ENCODE results near the gene AUTS2. TPM values are rescaled to one million over a fixed set of nuclear protein-coding genes. Genes with fewer than 3 reads are reported as not detected.
A peak's percentile ranks its signal among the peaks of the same experiment; 100 is the strongest.

Gene AUTS2
- total RNA-seq, 1 donor from 2014 or later: 5.3 TPM

DNA sequence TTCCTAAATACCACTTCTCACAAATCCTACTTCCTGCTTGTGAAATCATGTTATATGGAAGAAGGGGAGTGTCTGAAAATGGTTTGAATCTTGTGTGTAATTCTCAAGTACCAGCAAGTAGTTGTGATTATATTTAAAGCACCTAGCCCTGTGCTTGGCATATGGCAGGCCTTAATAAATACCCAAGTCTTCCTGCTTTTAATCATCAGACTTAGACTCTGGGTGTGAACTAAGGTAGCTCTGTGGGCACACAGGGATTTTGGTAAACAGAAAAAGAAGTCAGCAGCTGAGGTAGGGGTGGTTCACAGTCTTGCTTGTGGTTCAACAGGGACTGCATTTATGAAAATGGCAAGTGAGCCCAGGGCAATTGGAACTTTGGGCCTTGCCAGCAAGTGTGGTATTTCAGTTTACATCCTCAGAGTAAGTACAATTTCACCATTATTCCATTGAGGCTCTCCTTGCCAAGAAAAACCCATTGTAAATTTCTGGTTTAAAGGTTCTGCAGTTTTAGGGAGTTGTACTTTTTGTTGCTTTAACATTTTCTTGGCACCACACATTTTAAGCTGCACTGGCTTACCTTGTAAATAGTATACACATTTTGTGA is 215.5 kb downstream of the AUTS2 start:
- DNase-seq (ENCODE audit: missing footprints) (no peak), ATAC-seq (no peak)
- intact Hi-C loops (cut with DNase I): no loop called here

DNA sequence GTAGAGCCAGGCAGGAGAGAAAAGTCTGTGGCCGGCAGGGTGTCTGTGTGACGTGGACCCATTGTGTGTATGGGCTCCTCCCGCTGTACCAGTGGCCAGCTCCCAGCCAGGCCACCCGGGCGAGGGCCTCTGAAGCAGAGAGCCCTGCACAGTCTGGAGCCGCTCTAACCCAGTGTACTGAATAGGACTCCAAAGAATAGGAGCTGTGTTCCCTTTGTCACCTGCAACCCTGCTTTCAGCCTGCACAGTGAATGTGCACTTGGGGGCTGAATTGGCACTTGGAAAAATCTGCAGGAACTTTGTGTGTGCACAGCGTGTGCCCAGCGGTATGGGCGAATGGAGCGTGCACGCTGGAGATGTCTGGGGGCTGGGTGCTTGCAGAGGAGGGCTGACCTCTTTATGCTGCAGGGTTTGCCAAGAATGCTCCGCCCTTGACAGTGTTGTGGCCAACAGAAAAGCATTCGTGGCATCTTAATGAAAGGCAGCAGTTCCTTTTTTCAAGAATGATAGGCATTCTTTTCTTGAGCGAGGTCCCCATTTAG is 216.2 kb downstream of the AUTS2 start:
- intact Hi-C loops (cut with DNase I): no loop called here
- peak; percentile 88 for ATAC-seq
- no peak for DNase-seq (ENCODE audit: missing footprints)

DNA sequence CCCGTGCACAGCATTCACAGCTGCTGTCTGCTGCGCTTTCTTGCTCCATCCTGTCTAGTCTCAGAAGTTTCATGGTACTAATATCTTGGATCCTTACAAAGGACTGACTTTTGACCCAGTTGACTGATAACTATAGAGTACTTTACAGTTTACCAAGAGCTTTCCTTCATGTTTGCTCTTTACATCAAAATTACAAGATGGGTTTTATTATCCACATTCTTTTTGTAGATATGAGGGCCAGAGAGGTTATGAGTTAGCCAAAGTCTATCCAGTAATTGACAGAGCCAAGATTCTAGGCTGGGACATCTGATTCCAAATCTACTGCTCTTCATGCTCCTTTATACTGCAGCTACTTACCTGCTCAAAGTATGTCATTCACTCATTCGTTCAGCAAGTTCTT is 218.2 kb downstream of the AUTS2 start:
- DNase-seq (ENCODE audit: missing footprints): no peak
- intact Hi-C loops (cut with DNase I): loop anchor here (5.0 kb wide), 1 partner anchor 219 kb away; the partner anchor contains the start of gene AUTS2

DNA sequence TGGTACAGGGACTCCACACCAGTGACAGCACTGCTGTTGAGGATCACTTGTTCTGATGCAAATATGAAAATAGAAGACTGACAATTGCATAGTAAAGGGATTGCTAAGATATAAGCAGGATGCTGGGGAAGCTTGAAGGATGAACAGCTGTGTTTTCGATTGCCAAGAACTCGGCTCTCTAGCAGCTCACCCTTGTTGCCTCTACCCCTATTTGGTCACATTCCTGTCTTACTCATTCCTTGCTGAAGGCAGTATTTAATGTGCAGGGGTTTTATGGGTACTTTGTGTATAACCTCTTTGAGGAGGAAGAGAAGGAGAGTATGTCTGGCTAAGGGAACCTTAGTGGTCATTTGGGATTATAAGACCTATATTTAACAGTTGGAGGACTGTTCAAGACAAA is 218.8 kb downstream of the AUTS2 start:
- intact Hi-C loops (cut with DNase I): loop anchor here (5.0 kb wide), 1 partner anchor 220 kb away; the partner anchor contains the start of gene AUTS2

More for the DNA sequence above, 218.2 kb downstream of the AUTS2 start:
- no peak for ATAC-seq

DNA sequence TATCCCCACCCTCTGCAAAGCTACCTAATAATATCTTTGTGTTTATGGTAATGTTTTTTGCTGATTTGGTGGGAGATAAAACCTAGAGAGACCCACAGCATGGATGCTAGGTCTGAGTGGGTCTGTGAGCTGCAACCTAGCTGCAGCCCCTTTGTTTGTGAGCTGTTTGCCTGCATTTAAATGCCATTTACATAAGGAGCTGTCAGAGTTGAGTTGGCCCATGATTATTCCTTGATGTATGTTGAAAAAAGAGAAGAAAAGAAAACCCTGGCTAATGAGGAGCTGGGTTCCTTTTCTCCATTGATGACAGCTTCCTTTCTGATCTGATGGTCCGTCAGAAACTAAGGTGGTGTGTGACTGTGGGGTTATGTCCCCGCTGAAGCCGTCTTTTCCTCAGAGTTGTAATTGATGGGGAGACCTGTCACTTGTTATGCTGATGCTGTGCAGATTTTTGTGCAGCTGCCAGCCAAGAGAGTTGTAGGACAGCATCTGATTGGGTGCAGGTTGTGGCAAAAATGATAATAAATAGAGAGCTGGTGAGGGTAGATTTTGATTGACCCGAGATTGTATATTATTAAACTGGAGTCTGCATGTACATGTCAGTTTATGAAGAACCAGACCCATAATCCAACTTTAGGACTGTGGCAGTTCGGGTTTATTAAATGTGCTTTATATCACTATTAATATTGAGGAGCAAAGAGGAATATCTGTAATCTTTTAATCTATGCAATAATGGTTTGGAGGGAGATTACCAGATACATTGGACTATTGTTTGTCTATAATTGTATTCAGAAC is 219.8 kb downstream of the AUTS2 start:
- no peak for ATAC-seq
- no peak for DNase-seq (ENCODE audit: missing footprints)
- intact Hi-C loops (cut with DNase I): loop anchor here (5.0 kb wide), 1 partner anchor 221 kb away; the partner anchor contains the start of gene AUTS2

More for the DNA sequence above, 218.8 kb downstream of the AUTS2 start:
- ATAC-seq (no peak), DNase-seq (ENCODE audit: missing footprints) (no peak)

DNA sequence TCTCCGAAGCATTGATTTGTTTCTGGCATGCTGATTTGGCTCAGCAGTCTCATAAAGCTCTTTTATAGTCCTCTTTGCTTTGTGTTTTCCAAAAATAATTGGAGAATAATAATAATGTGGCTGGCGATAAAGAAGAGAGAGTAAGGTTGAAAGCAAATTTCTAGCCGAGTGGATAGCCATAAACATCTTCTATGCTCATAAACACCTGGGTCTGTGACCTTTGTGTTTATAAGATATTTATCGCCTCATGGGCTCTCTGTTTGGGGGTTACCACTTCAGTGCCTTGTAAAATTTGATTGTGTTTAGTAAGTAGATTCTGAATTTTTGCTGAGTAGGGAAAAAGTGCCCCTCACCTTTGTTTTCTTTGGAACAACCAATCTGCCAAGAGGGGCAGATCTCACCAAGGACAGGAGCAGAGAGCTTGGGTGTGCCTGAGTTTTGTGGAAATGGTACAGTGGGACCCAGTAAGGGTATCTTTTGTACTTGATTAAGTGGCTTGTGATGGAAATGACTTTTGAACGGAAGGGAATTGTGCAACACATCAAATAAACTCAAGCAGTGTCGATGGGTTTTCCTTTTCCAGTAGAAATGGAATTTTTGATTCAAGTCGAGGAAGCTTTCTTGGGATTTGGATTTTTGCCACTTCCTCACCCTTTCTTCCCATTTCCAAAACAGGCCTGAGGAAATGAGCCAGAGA is 220.5 kb downstream of the AUTS2 start:
- ATAC-seq (no peak), DNase-seq (ENCODE audit: missing footprints) (no peak)
- intact Hi-C loops (cut with DNase I): loop anchor here (5.0 kb wide), 1 partner anchor 221 kb away; the partner anchor contains the start of gene AUTS2

DNA sequence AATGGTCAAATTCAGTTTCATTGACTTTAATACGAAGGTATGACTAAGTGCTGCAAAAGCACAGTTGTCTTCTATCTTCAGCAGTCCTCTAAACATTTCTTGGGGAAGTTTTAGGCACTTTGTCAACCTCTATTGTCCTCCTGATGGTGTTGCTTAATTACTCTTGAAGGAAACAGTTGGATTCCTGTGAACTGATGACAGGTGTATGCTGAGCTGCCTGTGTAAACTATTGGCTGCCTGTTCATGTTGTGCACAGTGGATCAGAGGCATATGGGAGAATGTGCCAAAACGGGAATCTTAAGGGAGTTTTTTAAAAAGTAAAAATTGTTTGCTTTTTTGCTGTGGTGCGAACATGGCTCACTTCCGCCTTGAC is 221.0 kb downstream of the AUTS2 start:
- no peak for ATAC-seq
- intact Hi-C loops (cut with DNase I): loop anchor here (5.0 kb wide), 1 partner anchor 222 kb away; the partner anchor contains the start of gene AUTS2
- no peak for DNase-seq (ENCODE audit: missing footprints)

DNA sequence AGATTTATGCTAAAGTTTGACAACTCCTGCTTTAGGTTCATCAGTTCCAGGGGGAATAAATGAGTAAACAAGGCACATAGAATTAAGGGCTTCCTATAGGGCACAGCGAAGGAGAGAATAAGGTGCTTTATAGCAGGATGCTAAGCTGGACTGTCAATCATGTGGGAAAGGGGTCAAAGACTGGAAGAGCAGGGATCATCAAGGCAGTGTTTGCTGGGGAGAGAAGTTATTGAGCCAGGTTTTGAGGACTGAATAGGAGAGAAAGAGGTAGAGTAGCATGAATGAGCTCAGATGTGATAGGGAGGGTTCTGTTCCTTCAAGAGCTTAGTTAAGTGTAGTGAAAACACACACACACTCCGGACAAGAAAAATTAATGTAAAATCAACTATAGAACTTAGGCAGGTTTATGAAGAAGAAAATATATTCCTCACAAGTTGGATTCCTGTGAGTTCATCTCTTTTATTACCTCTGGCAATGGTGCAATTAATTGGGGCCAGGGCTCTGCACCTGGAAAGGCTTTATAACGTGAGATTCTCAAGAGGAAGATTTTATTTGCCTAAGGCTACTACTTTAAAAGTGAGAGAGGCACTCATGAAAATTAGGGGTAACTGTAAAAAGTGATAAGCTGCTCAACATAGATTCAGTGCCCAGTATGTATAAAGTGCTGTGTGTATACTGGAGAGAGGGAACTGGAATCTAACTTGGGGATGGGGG is 222.4 kb downstream of the AUTS2 start:
- no peak for DNase-seq (ENCODE audit: missing footprints)
- no peak for ATAC-seq
- intact Hi-C loops (cut with DNase I): no loop called here

DNA sequence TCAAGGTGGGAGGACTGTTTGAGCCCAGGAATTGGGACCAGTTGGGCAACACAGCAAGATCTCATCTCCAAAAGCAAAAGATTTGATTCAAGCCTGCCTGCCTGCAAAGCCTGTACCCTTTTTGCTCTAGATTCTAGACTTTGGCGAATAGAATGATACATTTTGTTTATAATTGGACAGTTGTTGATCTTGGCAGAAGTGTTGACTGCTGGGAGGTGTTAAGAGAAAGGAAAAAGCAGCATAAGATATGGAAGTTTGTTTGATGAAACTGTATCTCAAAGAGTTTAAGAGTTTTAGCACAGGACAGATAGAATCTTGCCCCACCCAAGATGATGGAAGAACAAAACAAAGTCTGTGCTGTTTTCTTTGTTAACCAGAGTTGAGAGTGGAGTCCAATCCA is 224.1 kb downstream of the AUTS2 start:
- DNase-seq (ENCODE audit: missing footprints) (no peak), ATAC-seq (no peak)
- intact Hi-C loops (cut with DNase I): no loop called here

DNA sequence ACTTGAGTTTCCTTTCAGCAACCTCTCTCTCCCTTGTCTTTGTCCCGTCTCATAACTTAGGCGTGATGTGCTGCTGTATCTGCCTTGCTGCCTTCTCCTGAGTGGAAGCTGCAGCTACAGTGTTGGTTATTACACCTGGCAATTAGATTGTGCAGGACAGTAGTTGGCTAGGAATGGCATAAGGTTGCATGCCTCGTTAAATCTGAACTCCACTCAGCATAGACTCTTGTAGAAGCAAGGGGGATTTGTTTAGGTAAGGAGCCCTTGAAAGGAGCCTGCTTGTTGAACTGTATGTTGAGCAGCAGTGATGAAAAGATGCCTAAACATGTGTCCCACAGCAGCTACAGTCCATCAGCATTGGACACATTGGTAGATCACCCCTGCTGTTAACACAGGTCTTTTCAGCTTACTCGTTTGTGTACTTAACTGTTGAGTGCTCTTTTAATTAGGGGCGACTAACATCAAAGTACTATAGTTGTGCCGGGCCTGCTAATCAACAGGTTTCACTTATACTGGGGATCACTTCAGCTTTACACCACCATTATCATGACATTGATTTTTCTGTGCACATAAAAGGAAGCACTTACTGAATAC is 225.0 kb downstream of the AUTS2 start:
- ATAC-seq: no peak
- intact Hi-C loops (cut with DNase I): no loop called here
- no peak for DNase-seq (ENCODE audit: missing footprints)

DNA sequence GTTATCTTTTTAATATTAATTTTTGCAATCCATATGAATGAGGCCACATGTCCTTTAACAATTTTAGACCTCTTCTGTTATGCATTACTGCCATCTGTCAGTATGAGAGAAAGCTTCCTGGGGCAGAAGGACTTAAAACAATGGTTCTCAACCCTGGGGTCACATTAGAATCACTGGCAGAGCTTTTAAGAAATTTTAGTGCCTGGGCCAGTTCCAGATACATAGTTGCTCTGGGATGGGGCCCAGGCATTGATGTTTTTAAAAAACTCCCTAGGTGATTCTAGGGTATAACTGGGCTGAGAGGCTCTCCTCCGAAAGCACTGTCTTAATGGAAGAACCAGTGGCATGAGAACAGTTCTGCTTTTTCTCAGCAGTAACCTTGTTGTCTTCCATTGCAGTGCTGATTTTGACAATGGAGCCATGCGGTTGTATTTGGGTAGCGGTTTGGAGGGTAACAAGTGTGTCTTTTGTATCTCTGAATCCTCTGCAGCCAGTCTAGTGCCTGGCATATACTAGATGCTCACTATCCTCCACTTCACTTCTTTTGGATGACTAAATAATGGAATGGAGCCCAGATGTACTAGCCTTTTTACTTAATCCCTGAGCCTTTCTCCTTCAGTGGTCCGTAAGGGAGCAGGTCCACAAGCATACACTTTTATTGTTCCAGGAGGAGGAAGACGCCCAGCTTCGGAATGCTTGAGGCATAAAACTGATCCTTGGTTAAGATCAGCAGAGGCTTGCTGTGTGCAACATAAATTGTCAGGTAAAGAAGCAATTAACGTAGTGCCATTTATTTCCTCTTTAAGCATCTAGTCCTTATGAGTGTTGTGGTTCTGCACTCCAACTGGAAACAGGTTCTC is 227.1 kb downstream of the AUTS2 start:
- intact Hi-C loops (cut with DNase I): no loop called here
- no peak for DNase-seq (ENCODE audit: missing footprints)
- peak; percentile 52 for ATAC-seq

DNA sequence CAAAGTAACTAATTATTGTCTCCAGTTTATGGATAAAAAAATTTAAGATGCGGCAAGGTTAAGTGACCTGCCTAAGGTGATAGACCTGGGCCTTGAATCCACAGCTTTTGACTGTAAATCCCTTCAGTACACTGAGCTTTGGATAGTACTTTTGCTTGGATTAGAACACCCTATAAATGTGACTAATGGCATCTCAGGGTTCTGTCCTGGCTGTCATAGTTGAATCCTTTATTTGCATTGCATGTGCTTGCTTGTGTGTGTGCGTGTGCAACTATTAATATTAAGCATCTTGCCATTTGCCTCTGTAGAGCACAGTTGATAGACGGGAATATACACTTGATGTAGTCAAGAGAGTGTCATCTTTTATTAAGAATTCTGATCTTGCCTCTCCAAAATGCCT is 228.0 kb downstream of the AUTS2 start:
- DNase-seq (ENCODE audit: missing footprints) (no peak), ATAC-seq (no peak)
- intact Hi-C loops (cut with DNase I): no loop called here

DNA sequence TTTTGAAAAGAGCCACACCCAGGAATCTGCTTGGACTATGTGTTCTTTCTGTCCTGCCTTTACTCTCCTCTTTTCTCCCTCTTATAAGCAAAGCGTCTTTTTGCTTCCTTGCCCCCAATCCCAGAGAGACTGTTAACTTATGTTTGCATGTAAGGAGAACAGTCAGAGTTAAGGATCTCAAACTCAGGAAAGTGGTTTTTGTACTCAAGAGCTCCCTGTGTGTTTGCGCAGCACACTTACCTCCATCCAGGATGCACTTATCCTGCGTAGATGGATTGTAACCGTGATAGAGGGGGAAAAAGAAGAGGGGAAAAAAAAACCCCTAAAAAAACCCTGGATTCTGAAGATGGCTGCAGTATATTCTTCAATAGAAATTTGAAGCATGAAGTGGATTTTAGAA is 228.9 kb downstream of the AUTS2 start:
- intact Hi-C loops (cut with DNase I): no loop called here
- ATAC-seq: no peak

DNA sequence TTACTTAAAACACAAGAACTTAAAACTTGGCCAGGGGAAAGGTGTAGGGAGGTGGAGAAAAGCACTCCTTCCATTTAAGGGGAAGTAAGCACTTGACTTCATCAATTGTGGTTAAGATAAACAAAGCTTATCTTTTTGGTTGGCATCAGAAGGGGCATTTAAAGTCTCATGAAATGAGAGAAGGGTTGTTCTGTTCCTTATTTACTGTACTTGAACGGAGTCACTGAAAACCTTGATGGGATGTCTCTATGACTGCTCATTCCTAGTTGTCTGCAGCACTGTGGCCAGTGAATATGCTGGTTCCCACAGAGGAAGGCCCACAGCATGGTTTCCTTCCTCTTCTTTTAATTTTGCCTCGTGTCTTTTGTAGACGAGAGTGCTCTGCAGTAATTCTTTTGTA is 229.3 kb downstream of the AUTS2 start:
- intact Hi-C loops (cut with DNase I): no loop called here

More for the DNA sequence above, 228.9 kb downstream of the AUTS2 start:
- no peak for DNase-seq (ENCODE audit: missing footprints)

DNA sequence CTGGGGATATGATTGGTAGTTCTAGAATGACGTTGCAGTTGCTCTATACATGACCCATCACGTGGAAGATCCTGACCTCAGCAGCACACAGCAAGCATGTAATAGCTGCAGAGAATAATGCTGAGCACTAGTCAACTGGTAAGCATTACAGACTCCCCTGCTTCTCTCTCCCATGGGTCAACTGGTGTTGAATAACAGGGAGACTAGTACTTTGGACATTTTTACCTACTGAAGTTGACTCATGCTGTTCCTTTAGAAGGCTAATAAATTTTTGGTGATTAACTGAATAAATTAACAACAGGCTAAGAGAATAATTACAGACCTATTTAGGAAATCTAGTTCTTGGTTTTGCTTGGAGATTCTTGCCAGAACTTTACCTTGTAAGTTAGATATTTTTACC is 234.1 kb downstream of the AUTS2 start:
- ATAC-seq (no peak), DNase-seq (ENCODE audit: missing footprints) (no peak)
- intact Hi-C loops (cut with DNase I): no loop called here

More for the DNA sequence above, 229.3 kb downstream of the AUTS2 start:
- ATAC-seq: no peak
- no peak for DNase-seq (ENCODE audit: missing footprints)

DNA sequence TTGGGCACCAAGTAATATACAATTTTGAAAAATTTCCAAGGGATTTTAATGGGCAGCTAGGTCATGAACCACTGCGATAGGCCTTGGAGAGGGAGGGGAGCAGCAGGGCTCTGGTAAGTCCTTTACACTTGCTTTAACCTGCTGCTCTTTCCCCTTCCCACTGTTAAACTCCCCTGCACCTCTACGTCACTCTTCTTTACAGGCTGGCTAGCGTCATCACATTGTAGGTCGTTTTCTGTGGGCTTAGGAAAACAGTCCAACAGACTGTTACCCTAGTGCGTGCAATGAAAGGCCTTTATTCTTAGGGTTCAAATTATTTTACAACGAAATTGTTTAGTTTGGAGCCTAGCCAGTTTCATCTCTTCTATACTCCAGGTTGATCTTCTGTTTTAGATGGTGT is 235.7 kb downstream of the AUTS2 start:
- DNase-seq (ENCODE audit: missing footprints) (no peak), ATAC-seq (no peak)
- intact Hi-C loops (cut with DNase I): no loop called here

DNA sequence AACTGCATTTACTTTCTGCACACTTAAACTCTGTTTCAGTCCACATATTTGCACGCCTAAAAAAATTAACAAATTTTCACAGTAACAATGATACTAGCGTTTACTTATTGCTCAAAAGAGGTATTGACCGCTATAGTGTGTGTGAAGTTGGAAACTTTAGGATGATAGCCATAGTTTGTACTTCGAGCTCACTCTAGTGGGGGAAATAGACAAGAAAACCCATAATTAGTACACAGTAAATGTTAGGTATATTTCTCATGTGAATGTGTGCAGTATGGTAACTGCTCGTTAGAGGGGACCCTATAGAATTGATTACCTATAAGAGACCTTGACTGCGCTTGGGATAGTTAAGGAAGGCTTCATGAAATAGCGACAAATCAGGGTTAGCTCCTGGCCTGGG is 238.4 kb downstream of the AUTS2 start:
- DNase-seq (ENCODE audit: missing footprints) (no peak), ATAC-seq (no peak)
- intact Hi-C loops (cut with DNase I): no loop called here

Measured in Right ventricle myocardium inferior (tissue), 1 donor.